Endothelial cell of umbilical vein (primary cell): Measurements from ENCODE around the gene CACNA2D3. TPM values are rescaled to one million over a fixed set of nuclear protein-coding genes. Genes with fewer than 3 reads are reported as not detected.

Experiments used
- BruUV-seq: library from RNA; stranded (reverse); fragments of 400-500 nt; replicated peaks from 2 replicates; lab custom pipeline; 2021; lab: Mats Ljungman, UMichigan
- CTCF ChIA-PET: fragments of 300-600, 350-600 bp; sonication (Branson Sonifier 250); formaldehyde crosslinking; loops from one replicate; lab custom pipeline; 2021; ENCODE audit warnings: antibody characterized with exemption, inconsistent platforms; lab: Charles Lee
- POLR2A ChIA-PET: fragments of 300-600, 350-600 bp; sonication (Branson Sonifier 250); formaldehyde crosslinking; loops from one replicate; lab custom pipeline; 2021; ENCODE audit warnings: antibody characterized with exemption, inconsistent platforms; lab: Charles Lee
- DNase-seq: peaks from one replicate; pipeline ENCODE4 v3.0.0-alpha.2; 2011; ENCODE audit warnings: low read depth, low spot score
- FAIRE-seq: peaks from 2 replicates; lab custom pipeline; 2011; peaks lifted over from hg19 to GRCh38; lab: Jason Lieb, UNC
- H2AFZ ChIP-seq: 2 replicates; pipeline ENCODE4 v1.6.0; 2012; ENCODE audit warnings: low read depth, low read length, control low read depth, inconsistent platforms
- H3K27ac ChIP-seq: 2 replicates; pipeline ENCODE4 v1.5.1; 2011; ENCODE audit warnings: low read depth, mild to moderate bottlenecking, control low read depth, low read length, moderate library complexity; ENCODE audit not compliant: insufficient read depth
- H3K27me3 ChIP-seq, 2 experiments: 2 replicates each; pipeline versions ENCODE4 v1.6.0 to v1.6.1; 2011; ENCODE audit warnings: low read length in 2 of 2, mixed read lengths in 1 of 2; ENCODE audit not compliant: control insufficient read depth in 2 of 2, insufficient read depth in 2 of 2
- H3K36me3 ChIP-seq, 2 experiments: 2 replicates in 1 of 2; 3 replicates in 1 of 2; pipeline ENCODE4 v1.5.1; 2011; ENCODE audit warnings: low read length in 2 of 2, mild to moderate bottlenecking in 1 of 2, moderate library complexity in 1 of 2; ENCODE audit not compliant: control insufficient read depth in 2 of 2, insufficient read depth in 2 of 2; ENCODE audit errors: extremely low read depth in 1 of 2
- H3K4me1 ChIP-seq: 3 replicates; pipeline ENCODE4 v1.5.1; 2011; ENCODE audit warnings: mild to moderate bottlenecking, low read length; ENCODE audit not compliant: control insufficient read depth, insufficient read depth; ENCODE audit errors: extremely low read depth
- H3K4me2 ChIP-seq: 2 replicates; pipeline ENCODE4 v1.6.1; 2011; ENCODE audit warnings: low read length, control low read depth, mixed read lengths; ENCODE audit not compliant: insufficient read depth
- H3K4me3 ChIP-seq, 3 experiments: fragments of 200-600 bp in 1 of 3; sonication (generic), shearing (Covaris generic) in 1 of 3; replicated peaks in 1 of 3; 2 replicates each; pipeline ENCODE4 v1.5.1; 2011 to 2016; ENCODE audit warnings: control low read depth in 3 of 3, low read length in 3 of 3, mild to moderate bottlenecking in 2 of 3, inconsistent platforms in 1 of 3, low read depth in 1 of 3, moderate library complexity in 1 of 3; ENCODE audit not compliant: insufficient read depth in 1 of 3
- H3K79me2 ChIP-seq: 2 replicates; pipeline ENCODE4 v1.6.0; 2012; ENCODE audit warnings: low read length, inconsistent platforms; ENCODE audit not compliant: control insufficient read depth, insufficient read depth
- H3K9ac ChIP-seq: replicated peaks from 2 replicates; pipeline ENCODE3; 2011; ENCODE audit warnings: low read length, control low read depth; ENCODE audit not compliant: insufficient read depth; ENCODE audit errors: extremely low read depth
- H3K9me1 ChIP-seq: replicated peaks from 3 replicates; pipeline ENCODE4 v1.6.0; 2011; ENCODE audit warnings: mild to moderate bottlenecking, low read length; ENCODE audit not compliant: control insufficient read depth, insufficient read depth; ENCODE audit errors: extremely low read depth
- H3K9me3 ChIP-seq: replicated peaks from 2 replicates; pipeline ENCODE4 v1.5.1; 2012; ENCODE audit warnings: low read length, inconsistent platforms; ENCODE audit not compliant: control insufficient read depth, insufficient read depth
- H4K20me1 ChIP-seq: replicated peaks from 2 replicates; pipeline ENCODE3; 2011; ENCODE audit warnings: mild to moderate bottlenecking, low read length; ENCODE audit not compliant: control insufficient read depth, insufficient read depth; ENCODE audit errors: extremely low read depth
- EZH2 ChIP-seq: IDR thresholded peaks from 2 replicates; pipeline ENCODE4 v1.6.1; 2012; ENCODE audit warnings: borderline replicate concordance, low read depth, mild to moderate bottlenecking, moderate library complexity, low read length, inconsistent platforms; ENCODE audit not compliant: severe bottlenecking
- FOS ChIP-seq: IDR thresholded peaks from 2 replicates; pipeline ENCODE4 v1.6.1; 2011; ENCODE audit warnings: mild to moderate bottlenecking, low read length, moderate library complexity, borderline replicate concordance; ENCODE audit not compliant: insufficient read depth
- GATA2 ChIP-seq: IDR thresholded peaks from 2 replicates; pipeline ENCODE4 v1.7.0; 2011; ENCODE audit warnings: low read depth, mild to moderate bottlenecking, moderate library complexity, mixed read lengths, low read length; ENCODE audit not compliant: insufficient read length, insufficient read depth
- JUN ChIP-seq: IDR thresholded peaks from 2 replicates; pipeline ENCODE4 v1.6.1; 2011; ENCODE audit warnings: borderline replicate concordance, low read depth; ENCODE audit not compliant: insufficient read length, insufficient read depth
- MYC ChIP-seq: IDR thresholded peaks from one replicate; pipeline ENCODE4 v1.6.1; 2011; ENCODE audit warnings: mild to moderate bottlenecking, low read depth, low read length
- POLR2A ChIP-seq: IDR thresholded peaks from 2 replicates; pipeline ENCODE4 v1.6.1; 2012; ENCODE audit warnings: low read depth, mild to moderate bottlenecking, control low read depth, low read length
- POLR2AphosphoS5 ChIP-seq: IDR thresholded peaks from 2 replicates; pipeline ENCODE4 v1.6.1; 2012; ENCODE audit warnings: low read depth, mild to moderate bottlenecking, control low read depth, low read length, moderate library complexity; ENCODE audit not compliant: insufficient read depth
- dilution Hi-C: fragments of 300-500 bp; cut with MboI; formaldehyde crosslinking; loops from one replicate; pipeline ENCODE4 v1.15.0; 2019; ENCODE audit warnings: low sequenced_read_pairs; ENCODE audit not compliant: extremely low pct_ligation_motif_present
- intact Hi-C: fragments of 100-400 bp; cut with micrococcal nuclease; formaldehyde crosslinking; loops from one replicate; pipeline ENCODE4 v1.10.0; 2022
- polyA plus RNA-seq, 4 experiments: library from polyadenylated mRNA; depleted of rRNA in 3 of 4; stranded (reverse) in 3 of 4; unstranded in 1 of 4; fragments of >200 nt; gene quantifications; 2 replicates each; pipeline versions ENCODE4 v1.2.1 to v1.2.3, GENCODE V29; 2011 to 2012; ENCODE audit warnings: missing spikeins in 1 of 4
- total RNA-seq: library from RNA; stranded (reverse); gene quantifications from 2 replicates; pipeline ENCODE4 v1.2.3, GENCODE V29; 2021
- TF ChIP-seq, protein P1 (sequence below), 2 donors: IDR thresholded peaks; 1 replicate in 1 of 2; 2 replicates in 1 of 2; pipeline ENCODE4 v1.5.1; 2011; ENCODE audit warnings: low read length in 2 of 2, mild to moderate bottlenecking in 2 of 2, moderate library complexity in 2 of 2, control low read depth in 1 of 2, inconsistent platforms in 1 of 2, low read depth in 1 of 2; ENCODE audit not compliant: insufficient read depth in 1 of 2; ENCODE audit errors: extremely low read depth in 1 of 2
- TF ChIP-seq, protein P2 (sequence below): IDR thresholded peaks from 2 replicates; pipeline ENCODE4 v1.6.1; 2011; ENCODE audit not compliant: insufficient read depth, insufficient read length

The CACNA2D3 gene
- total and polyA plus RNA-seq, 2 donors (not counting 3 experiments of a cell fraction or from before 2014, with no cell fraction given): not detected

DNA sequence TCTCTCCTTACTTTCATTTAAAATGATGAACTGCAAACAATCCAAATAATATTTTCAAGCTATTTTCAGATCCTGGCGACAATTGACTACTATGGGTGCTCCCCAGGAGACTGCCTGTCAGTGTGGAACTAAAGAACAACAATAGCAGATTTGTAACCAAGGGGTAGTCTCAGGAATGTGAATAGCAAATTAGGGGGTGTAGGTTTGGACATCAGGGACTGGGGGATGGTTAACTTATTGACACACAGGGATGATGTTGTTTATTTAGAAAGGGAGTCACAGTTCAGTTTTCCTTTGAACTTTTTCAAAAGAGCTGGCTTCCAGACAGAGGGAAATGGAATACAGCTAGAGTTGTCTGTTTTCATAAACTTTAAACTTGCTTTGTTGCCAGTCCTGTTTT is 575.7 kb downstream of the CACNA2D3 start:
- H4K20me1 ChIP-seq: no peaks in the 10 kb centered on the region
- H3K36me3 ChIP-seq: no peaks in the 10 kb centered on the region
- intact Hi-C loops (no loop called here), dilution Hi-C loops (no loop called here)
- no peaks in the 10 kb centered on the region for H3K27me3 ChIP-seq
- no peak for DNase-seq
- FAIRE-seq: no peak
- H3K4me3 ChIP-seq: no peak overlapping the region
- no peak overlapping the region for H3K27ac ChIP-seq
- BruUV-seq: no TSS peak
- ChIA-PET POLR2A (no interaction called here), CTCF (no interaction called here)
- no peaks in the 10 kb centered on the region for H3K9me1 ChIP-seq
- no peak overlapping the region for H2AFZ ChIP-seq
- H3K4me2 ChIP-seq: no peak overlapping the region
- no peaks in the 10 kb centered on the region for H3K4me1 ChIP-seq
- H3K9ac ChIP-seq: no peak overlapping the region
- no peaks in the 10 kb centered on the region for H3K79me2 ChIP-seq
- TF ChIP-seq EZH2 (no peak), POLR2A (no peak), JUN (no peak), GATA2 (no peak), FOS (no peak), MYC (no peak), POLR2AphosphoS5 (no peak)
- TF ChIP-seq, protein P1, sequence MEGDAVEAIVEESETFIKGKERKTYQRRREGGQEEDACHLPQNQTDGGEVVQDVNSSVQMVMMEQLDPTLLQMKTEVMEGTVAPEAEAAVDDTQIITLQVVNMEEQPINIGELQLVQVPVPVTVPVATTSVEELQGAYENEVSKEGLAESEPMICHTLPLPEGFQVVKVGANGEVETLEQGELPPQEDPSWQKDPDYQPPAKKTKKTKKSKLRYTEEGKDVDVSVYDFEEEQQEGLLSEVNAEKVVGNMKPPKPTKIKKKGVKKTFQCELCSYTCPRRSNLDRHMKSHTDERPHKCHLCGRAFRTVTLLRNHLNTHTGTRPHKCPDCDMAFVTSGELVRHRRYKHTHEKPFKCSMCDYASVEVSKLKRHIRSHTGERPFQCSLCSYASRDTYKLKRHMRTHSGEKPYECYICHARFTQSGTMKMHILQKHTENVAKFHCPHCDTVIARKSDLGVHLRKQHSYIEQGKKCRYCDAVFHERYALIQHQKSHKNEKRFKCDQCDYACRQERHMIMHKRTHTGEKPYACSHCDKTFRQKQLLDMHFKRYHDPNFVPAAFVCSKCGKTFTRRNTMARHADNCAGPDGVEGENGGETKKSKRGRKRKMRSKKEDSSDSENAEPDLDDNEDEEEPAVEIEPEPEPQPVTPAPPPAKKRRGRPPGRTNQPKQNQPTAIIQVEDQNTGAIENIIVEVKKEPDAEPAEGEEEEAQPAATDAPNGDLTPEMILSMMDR (IDR thresholded peaks at IDR 0.05; ENCODE audit: extremely low read depth in 1 of 2, insufficient read depth in 1 of 2, low read depth in 1 of 2, low read length in 2 of 2): no peak
- TF ChIP-seq, protein P2, sequence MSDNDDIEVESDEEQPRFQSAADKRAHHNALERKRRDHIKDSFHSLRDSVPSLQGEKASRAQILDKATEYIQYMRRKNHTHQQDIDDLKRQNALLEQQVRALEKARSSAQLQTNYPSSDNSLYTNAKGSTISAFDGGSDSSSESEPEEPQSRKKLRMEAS: no peak
- peaks cover 5% of the 10 kb centered on the region for H3K9me3 ChIP-seq
